Panc1 (cell line): ENCODE data around the gene PRKG1. TPM values are rescaled to one million over a fixed set of nuclear protein-coding genes. Genes with fewer than 3 reads are reported as not detected.

Source experiments
- ATAC-seq: fragments of 200-7000 bp; cut with Tn5 transposase; 2 replicates; pipeline ENCODE4 v1.9.1; 2020; ENCODE audit warnings: mild to moderate bottlenecking, moderate library complexity
- BruUV-seq: library from RNA; stranded (reverse); fragments of 400-500 nt; replicated peaks from 2 replicates; lab custom pipeline; 2021; lab: Mats Ljungman, UMichigan
- CTCF ChIA-PET: fragments of 300-600 bp; sonication (Branson Sonifier 250); formaldehyde crosslinking; loops from one replicate; lab custom pipeline; 2022; ENCODE audit warnings: antibody characterized with exemption; lab: Charles Lee
- POLR2A ChIA-PET: fragments of 300-600 bp; sonication (Branson Sonifier 250); formaldehyde crosslinking; loops from one replicate; lab custom pipeline; 2022; ENCODE audit warnings: antibody characterized with exemption; lab: Charles Lee
- DNase-seq: peaks from one replicate; pipeline ENCODE4 v3.0.0-alpha.2; 2010; ENCODE audit warnings: low read depth, low spot score
- H3K27ac ChIP-seq: 2 replicates; pipeline ENCODE4 v1.5.1; 2011; ENCODE audit warnings: mild to moderate bottlenecking, low read length, inconsistent platforms
- H3K27me3 ChIP-seq: fragments of 200-500 bp; sonication (Bioruptor generic); 2 replicates; pipeline ENCODE4 v1.6.0; 2014; ENCODE audit warnings: low read length, inconsistent platforms; ENCODE audit not compliant: control insufficient read depth, insufficient read depth
- H3K36me3 ChIP-seq: fragments of 200-500 bp; sonication (Bioruptor generic); 2 replicates; pipeline ENCODE4 v1.5.1; 2014; ENCODE audit warnings: inconsistent platforms, mild to moderate bottlenecking, low read length, moderate library complexity; ENCODE audit not compliant: control insufficient read depth, insufficient read depth
- H3K4me1 ChIP-seq: 2 replicates; pipeline ENCODE4 v1.5.1; 2011; ENCODE audit warnings: inconsistent platforms, mild to moderate bottlenecking, low read length, moderate library complexity; ENCODE audit not compliant: control insufficient read depth, insufficient read depth
- H3K4me3 ChIP-seq, 2 experiments: 2 replicates each; pipeline ENCODE4 v1.5.1; 2011 to 2012; ENCODE audit warnings: low read depth in 2 of 2, low read length in 2 of 2, mild to moderate bottlenecking in 2 of 2, inconsistent platforms in 1 of 2, moderate library complexity in 1 of 2
- H3K9me3 ChIP-seq: fragments of 200-500 bp; sonication (Bioruptor generic); 2 replicates; pipeline ENCODE4 v1.5.1; 2014; ENCODE audit warnings: low read depth, mild to moderate bottlenecking, inconsistent platforms, low read length, moderate library complexity; ENCODE audit not compliant: control insufficient read depth, insufficient read depth
- POLR2AphosphoS5 ChIP-seq: IDR thresholded peaks from 2 replicates; pipeline ENCODE4 v1.6.1; 2012; ENCODE audit warnings: mild to moderate bottlenecking, low read depth, low read length, moderate library complexity
- SIN3A ChIP-seq: IDR thresholded peaks from 2 replicates; pipeline ENCODE4 v1.6.1; 2012; ENCODE audit warnings: low read depth, mild to moderate bottlenecking, low read length, moderate library complexity, borderline replicate concordance; ENCODE audit not compliant: insufficient read depth
- TCF7L2 ChIP-seq: IDR thresholded peaks from 2 replicates; pipeline ENCODE4 v1.6.1; 2011; ENCODE audit warnings: mild to moderate bottlenecking, low read depth, low read length, inconsistent platforms
- in situ Hi-C: cut with HindIII; loops from 2 replicates; pipeline ENCODE4 v1.10.0; 2016; ENCODE audit warnings: low sequenced_read_pairs, low pct_unique_long_range_greater_than_20kb
- intact Hi-C: fragments of 100-400 bp; cut with micrococcal nuclease; formaldehyde crosslinking; loops from one replicate; pipeline ENCODE4 v1.10.0; 2022; ENCODE audit not compliant: unreplicated experiment
- total RNA-seq: library from RNA; stranded (reverse); gene quantifications from one replicate; pipeline ENCODE4 v1.2.1, GENCODE V29; 2021; ENCODE audit not compliant: unreplicated experiment
- TF ChIP-seq, protein P1 (sequence below), 2 experiments: IDR thresholded peaks; 2 replicates each; pipeline ENCODE4 v1.6.1; 2011 to 2012; ENCODE audit warnings: low read depth in 2 of 2, control low read depth in 1 of 2, low read length in 1 of 2, mild to moderate bottlenecking in 1 of 2, moderate library complexity in 1 of 2; ENCODE audit not compliant: insufficient read depth in 1 of 2
- TF ChIP-seq, protein P2 (sequence below): fragments of 450-650 bp; IDR thresholded peaks from 2 replicates; pipeline ENCODE4 v1.5.1; 2017; ENCODE audit warnings: mild to moderate bottlenecking

PRKG1 gene
- total RNA-seq, 1 experiment from 2014 or later: 0.92 TPM

DNA sequence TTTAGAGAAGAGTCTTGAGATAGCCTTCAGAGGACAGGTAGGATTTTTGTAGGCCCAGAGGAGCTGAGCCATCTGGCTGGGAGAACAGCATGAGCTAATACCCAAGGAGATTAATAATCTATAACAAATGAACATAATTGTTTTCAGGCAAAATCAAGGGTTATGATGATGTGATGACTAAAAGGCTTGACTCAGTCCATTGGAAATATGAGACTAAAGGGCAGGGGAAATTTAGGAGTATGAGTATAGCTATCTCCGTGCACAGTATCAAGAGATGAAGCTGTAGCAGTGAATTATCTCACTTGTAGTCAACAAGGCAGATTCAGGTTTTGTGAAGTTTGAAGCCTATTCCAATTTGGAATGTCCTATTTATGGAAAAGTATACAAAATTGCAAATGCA is 585.1 kb downstream of the PRKG1 start:
- CTCF ChIA-PET: no interaction called here
- no peaks in the 10 kb centered on the region for H3K36me3 ChIP-seq
- in situ Hi-C loops (no loop called here), intact Hi-C loops (no loop called here)
- H3K27ac ChIP-seq: no peak overlapping the region
- ATAC-seq (no peak), DNase-seq (no peak)
- H3K27me3 ChIP-seq: no peaks in the 10 kb centered on the region
- no TSS peak for BruUV-seq
- H3K4me3 ChIP-seq: no peak overlapping the region
- H3K9me3 ChIP-seq: no peaks in the 10 kb centered on the region
- TF ChIP-seq POLR2AphosphoS5: no peak
- TF ChIP-seq, protein P1, sequence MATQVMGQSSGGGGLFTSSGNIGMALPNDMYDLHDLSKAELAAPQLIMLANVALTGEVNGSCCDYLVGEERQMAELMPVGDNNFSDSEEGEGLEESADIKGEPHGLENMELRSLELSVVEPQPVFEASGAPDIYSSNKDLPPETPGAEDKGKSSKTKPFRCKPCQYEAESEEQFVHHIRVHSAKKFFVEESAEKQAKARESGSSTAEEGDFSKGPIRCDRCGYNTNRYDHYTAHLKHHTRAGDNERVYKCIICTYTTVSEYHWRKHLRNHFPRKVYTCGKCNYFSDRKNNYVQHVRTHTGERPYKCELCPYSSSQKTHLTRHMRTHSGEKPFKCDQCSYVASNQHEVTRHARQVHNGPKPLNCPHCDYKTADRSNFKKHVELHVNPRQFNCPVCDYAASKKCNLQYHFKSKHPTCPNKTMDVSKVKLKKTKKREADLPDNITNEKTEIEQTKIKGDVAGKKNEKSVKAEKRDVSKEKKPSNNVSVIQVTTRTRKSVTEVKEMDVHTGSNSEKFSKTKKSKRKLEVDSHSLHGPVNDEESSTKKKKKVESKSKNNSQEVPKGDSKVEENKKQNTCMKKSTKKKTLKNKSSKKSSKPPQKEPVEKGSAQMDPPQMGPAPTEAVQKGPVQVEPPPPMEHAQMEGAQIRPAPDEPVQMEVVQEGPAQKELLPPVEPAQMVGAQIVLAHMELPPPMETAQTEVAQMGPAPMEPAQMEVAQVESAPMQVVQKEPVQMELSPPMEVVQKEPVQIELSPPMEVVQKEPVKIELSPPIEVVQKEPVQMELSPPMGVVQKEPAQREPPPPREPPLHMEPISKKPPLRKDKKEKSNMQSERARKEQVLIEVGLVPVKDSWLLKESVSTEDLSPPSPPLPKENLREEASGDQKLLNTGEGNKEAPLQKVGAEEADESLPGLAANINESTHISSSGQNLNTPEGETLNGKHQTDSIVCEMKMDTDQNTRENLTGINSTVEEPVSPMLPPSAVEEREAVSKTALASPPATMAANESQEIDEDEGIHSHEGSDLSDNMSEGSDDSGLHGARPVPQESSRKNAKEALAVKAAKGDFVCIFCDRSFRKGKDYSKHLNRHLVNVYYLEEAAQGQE (IDR thresholded peaks at IDR 0.05; ENCODE audit: insufficient read depth in 1 of 2, low read depth in 2 of 2, low read length in 1 of 2): no peak
- TF ChIP-seq, protein P2, sequence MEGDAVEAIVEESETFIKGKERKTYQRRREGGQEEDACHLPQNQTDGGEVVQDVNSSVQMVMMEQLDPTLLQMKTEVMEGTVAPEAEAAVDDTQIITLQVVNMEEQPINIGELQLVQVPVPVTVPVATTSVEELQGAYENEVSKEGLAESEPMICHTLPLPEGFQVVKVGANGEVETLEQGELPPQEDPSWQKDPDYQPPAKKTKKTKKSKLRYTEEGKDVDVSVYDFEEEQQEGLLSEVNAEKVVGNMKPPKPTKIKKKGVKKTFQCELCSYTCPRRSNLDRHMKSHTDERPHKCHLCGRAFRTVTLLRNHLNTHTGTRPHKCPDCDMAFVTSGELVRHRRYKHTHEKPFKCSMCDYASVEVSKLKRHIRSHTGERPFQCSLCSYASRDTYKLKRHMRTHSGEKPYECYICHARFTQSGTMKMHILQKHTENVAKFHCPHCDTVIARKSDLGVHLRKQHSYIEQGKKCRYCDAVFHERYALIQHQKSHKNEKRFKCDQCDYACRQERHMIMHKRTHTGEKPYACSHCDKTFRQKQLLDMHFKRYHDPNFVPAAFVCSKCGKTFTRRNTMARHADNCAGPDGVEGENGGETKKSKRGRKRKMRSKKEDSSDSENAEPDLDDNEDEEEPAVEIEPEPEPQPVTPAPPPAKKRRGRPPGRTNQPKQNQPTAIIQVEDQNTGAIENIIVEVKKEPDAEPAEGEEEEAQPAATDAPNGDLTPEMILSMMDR: no peak
- TF ChIP-seq SIN3A: no peak
- no peak for TF ChIP-seq TCF7L2
- POLR2A ChIA-PET: no interaction called here
- no peaks in the 10 kb centered on the region for H3K4me1 ChIP-seq

DNA sequence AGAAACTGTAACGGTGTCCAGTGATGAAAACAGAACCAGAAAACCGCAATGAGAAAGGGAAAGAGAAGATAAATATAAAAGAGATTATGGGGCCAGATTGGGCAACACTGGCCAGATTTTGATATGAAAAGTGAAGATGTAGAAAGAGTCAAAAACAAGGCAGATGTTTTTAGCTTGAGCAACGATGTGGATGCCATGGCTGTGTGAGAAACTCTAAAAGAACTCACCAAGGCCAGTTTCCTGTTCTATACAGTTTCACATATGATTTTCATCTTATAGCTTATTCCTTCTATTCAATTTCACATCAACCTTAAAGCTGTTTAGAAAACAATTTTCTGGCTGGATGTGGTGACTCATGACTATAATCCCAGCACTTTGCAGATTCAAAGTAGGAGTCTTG is 588.8 kb downstream of the PRKG1 start:
- ChIA-PET POLR2A (interaction anchor here (0.6 kb wide), 2 partner anchors 38 to 602 kb away, joined by 14 to 15 read pairs; no protein-coding TSS in a partner anchor), CTCF (no interaction called here)
- Histone ChIP-seq H3K9me3 (no peaks in the 10 kb centered on the region), H3K4me1 (no peaks in the 10 kb centered on the region), H3K36me3 (no peaks in the 10 kb centered on the region), H3K27me3 (no peaks in the 10 kb centered on the region), H3K4me3 (no peak overlapping the region), H3K27ac (no peak overlapping the region)
- in situ Hi-C loops: no loop called here
- no TSS peak for BruUV-seq
- intact Hi-C loops: no loop called here
- DNase-seq: no peak
- no peak for ATAC-seq
- no peak for TF ChIP-seq SIN3A
- TF ChIP-seq, protein P1 (IDR thresholded peaks at IDR 0.05; ENCODE audit: insufficient read depth in 1 of 2, low read depth in 2 of 2, low read length in 1 of 2): no peak
